Measurements from ENCODE around the gene HYAL1.
"Not testable (repeated sequence)": the region's sequence is repeated elsewhere in the genome, so short reads cannot be mapped to it uniquely, and the experiment has no call there.

HYAL1 gene

GRCh38 chr3:50317300-50317699 lies 13.9 kb upstream of the HYAL1 start:
- DNase-seq: no peak

- DNase-seq: peak; percentile 62 to 76
These were observed 13.4 kb upstream of the HYAL1 start for GRCh38 chr3:50316657-50317242.

- DNase-seq: no peak
These were observed 11.4 kb upstream of the HYAL1 start for GRCh38 chr3:50314816-50315215.

GRCh38 chr3:50314342-50314741 lies 11.0 kb upstream of the HYAL1 start:
- no peak for DNase-seq

- DNase-seq: not testable (repeated sequence)
These were observed 8.7 kb upstream of the HYAL1 start for GRCh38 chr3:50312041-50312440.

- DNase-seq: no peak
These were observed 1.2 kb upstream of the HYAL1 start for GRCh38 chr3:50304601-50305000.

- DNase-seq: no peak
These were observed 1.0 kb downstream of the HYAL1 start for GRCh38 chr3:50302095-50303012.

GRCh38 chr3:50300681-50301254 lies 2.6 kb downstream of the HYAL1 start:
- no peak for DNase-seq

- DNase-seq: peak in 1 of 2 donors; percentile 65
These were observed 3.3 kb downstream of the HYAL1 start for GRCh38 chr3:50299929-50300680.

GRCh38 chr3:50299638-50299928 lies 3.8 kb downstream of the HYAL1 start:
- DNase-seq: no peak

GRCh38 chr3:50298836-50299637 lies 4.3 kb downstream of the HYAL1 start, which contains the start of the genes HYAL3 and NAA80:
Gene HYAL3, minus strand, starts transcription at chr3:50299405. Its CDS starts 3,803 bp downstream, at chr3:50295602.
Gene NAA80, minus strand, starts transcription at chr3:50299405. Its CDS starts 1,942 bp downstream, at chr3:50297463.
- DNase-seq: peak; percentile 99 to 100

GRCh38 chr3:50297896-50298725 lies 5.3 kb downstream of the HYAL1 start:
- no peak for DNase-seq

- no peak for DNase-seq
These were observed 6.0 kb downstream of the HYAL1 start for GRCh38 chr3:50297384-50297775.

- no peak for DNase-seq
These were observed 6.5 kb downstream of the HYAL1 start for GRCh38 chr3:50296721-50297383.

GRCh38 chr3:50295553-50296431 lies 7.6 kb downstream of the HYAL1 start:
- DNase-seq: no peak

GRCh38 chr3:50294492-50295403 lies 8.6 kb downstream of the HYAL1 start:
- DNase-seq: no peak

- no peak for DNase-seq
These were observed 9.3 kb downstream of the HYAL1 start for GRCh38 chr3:50294089-50294488.

GRCh38 chr3:50293079-50293801 lies 10.1 kb downstream of the HYAL1 start:
- no peak for DNase-seq

All from CD4-positive, alpha-beta T cell treated with Interleukin-4 for 1 hour (primary cell).